Endothelial cell (in vitro differentiated cells): Measurements from ENCODE around the gene MPP2. TPM values are rescaled to one million over a fixed set of nuclear protein-coding genes. Genes with fewer than 3 reads are reported as not detected.

ENCODE experiments used
- DNase-seq: peaks from one replicate; pipeline ENCODE4 v3.0.0; 2021; ENCODE audit warnings: low spot score
- H3K27ac Mint-ChIP-seq: one replicate; pipeline ENCODE4 v1.8.0; 2021; ENCODE audit warnings: mixed read lengths, inconsistent platforms; ENCODE audit not compliant: unreplicated experiment
- H3K27me3 Mint-ChIP-seq: one replicate; pipeline ENCODE4 v1.8.0; 2021; ENCODE audit warnings: mild to moderate bottlenecking, moderate library complexity, mixed read lengths, inconsistent platforms; ENCODE audit not compliant: unreplicated experiment
- H3K36me3 Mint-ChIP-seq: one replicate; pipeline ENCODE4 v1.8.0; 2021; ENCODE audit warnings: mild to moderate bottlenecking, low read depth, mixed read lengths, inconsistent platforms; ENCODE audit not compliant: unreplicated experiment
- H3K4me1 Mint-ChIP-seq: one replicate; pipeline ENCODE4 v1.8.0; 2021; ENCODE audit warnings: mild to moderate bottlenecking, mixed read lengths, inconsistent platforms; ENCODE audit not compliant: unreplicated experiment
- H3K4me3 Mint-ChIP-seq: one replicate; pipeline ENCODE4 v1.8.0; 2021; ENCODE audit warnings: mild to moderate bottlenecking, mixed read lengths, inconsistent platforms; ENCODE audit not compliant: unreplicated experiment
- H3K9me3 Mint-ChIP-seq: one replicate; pipeline ENCODE4 v1.8.0; 2021; ENCODE audit warnings: mixed read lengths, inconsistent platforms; ENCODE audit not compliant: unreplicated experiment
- total RNA-seq: library from RNA; stranded (reverse); fragmentation: NEBNext Ultra II Directional; extraction: Animal tissue kit (Norgen Biotek cat#: 25700); gene quantifications from one replicate; pipeline ENCODE4 v1.2.1, GENCODE V29; 2021; ENCODE audit not compliant: unreplicated experiment
- TF ChIP-seq, protein P1 (sequence below): fragments of 200-600 bp; sonication (generic); IDR thresholded peaks from one replicate; pipeline ENCODE4 v1.5.0; 2021; ENCODE audit warnings: antibody characterized with exemption; ENCODE audit not compliant: unreplicated experiment

MPP2 gene
- total RNA-seq, 1 donor from 2014 or later: 8.4 TPM

DNA sequence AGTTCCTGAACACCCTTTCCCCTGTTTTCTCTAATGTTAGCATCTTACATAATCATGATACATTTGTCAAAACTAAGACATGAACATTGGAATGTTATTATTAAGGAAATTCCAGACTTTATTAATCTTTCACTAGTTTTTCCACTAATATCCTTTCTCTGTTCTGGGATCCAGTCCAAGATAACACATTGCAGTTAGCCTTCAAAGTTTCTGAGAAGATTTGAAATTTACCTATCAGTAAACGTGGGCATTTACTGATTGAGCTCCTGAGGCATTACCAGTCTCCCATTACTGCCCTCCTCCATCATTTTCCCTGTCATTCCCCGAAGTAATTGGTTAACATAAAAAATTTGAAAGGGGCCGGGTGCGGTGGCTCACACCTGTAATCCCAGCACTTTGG is 66.1 kb downstream of the MPP2 start:
- DNase-seq: no peak
- H3K4me3 Mint-ChIP-seq: no peak overlapping the region
- peaks cover 6% of the 10 kb centered on the region for H3K27me3 Mint-ChIP-seq

DNA sequence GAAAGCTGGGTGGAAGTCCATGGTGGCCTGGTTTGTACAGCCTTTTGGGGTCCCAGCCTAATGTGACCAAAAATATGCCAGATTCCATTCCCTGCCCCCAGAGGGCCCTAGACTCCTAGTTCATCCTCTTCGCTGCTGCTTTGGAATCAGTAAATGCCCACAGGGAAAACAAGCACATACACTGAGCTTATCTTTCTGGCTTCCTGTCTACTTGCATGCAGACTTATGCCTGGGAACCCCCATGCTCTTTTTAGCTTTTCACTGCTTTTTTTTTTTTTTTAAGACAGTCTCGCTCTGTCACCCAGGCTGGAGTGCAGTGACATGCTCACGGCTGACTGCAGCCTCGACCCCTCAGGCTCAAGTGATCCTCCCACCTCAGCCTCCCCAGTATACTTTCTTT is 66.5 kb downstream of the MPP2 start:
- Mint-ChIP-seq H3K4me3 (no peak overlapping the region), H3K36me3 (no peaks in the 10 kb centered on the region), H3K27ac (no peak overlapping the region), H3K27me3 (peaks cover 6% of the 10 kb centered on the region), H3K4me1 (peaks cover 6% of the 10 kb centered on the region), H3K9me3 (no peaks in the 10 kb centered on the region)
- no peak for DNase-seq
- TF ChIP-seq, protein P1, sequence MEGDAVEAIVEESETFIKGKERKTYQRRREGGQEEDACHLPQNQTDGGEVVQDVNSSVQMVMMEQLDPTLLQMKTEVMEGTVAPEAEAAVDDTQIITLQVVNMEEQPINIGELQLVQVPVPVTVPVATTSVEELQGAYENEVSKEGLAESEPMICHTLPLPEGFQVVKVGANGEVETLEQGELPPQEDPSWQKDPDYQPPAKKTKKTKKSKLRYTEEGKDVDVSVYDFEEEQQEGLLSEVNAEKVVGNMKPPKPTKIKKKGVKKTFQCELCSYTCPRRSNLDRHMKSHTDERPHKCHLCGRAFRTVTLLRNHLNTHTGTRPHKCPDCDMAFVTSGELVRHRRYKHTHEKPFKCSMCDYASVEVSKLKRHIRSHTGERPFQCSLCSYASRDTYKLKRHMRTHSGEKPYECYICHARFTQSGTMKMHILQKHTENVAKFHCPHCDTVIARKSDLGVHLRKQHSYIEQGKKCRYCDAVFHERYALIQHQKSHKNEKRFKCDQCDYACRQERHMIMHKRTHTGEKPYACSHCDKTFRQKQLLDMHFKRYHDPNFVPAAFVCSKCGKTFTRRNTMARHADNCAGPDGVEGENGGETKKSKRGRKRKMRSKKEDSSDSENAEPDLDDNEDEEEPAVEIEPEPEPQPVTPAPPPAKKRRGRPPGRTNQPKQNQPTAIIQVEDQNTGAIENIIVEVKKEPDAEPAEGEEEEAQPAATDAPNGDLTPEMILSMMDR: no peak

More for the DNA sequence above, 66.1 kb downstream of the MPP2 start:
- Mint-ChIP-seq H3K27ac (no peak overlapping the region), H3K36me3 (no peaks in the 10 kb centered on the region), H3K9me3 (no peaks in the 10 kb centered on the region), H3K4me1 (peaks cover 6% of the 10 kb centered on the region)
- TF ChIP-seq, protein P1: no peak

DNA sequence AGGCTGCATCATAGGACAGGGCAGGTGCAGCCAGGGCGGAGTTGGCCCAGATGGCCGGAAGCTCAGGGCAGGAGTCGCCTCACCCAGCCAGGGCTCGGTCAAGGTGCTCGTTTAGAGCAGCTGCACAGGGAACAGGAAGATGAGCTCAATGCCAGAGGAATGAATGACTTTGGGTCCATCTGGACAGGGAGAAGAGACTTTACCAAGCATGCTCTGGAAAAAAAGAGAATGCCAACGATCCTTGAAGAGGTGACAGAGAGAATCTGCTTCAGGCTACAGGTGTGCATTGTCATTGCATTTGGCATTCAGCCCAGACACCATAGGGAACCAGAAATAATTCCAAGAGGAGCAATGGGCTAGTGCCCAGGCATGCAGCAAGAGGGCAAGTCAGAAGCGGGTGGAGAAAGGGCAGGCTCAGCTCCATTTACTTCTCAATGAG is 67.6 kb downstream of the MPP2 start:
- no peak for DNase-seq
- TF ChIP-seq, protein P1: no peak
- no peaks in the 10 kb centered on the region for H3K36me3 Mint-ChIP-seq
- H3K27ac Mint-ChIP-seq: peak overlapping the region; percentile 3
- H3K9me3 Mint-ChIP-seq: no peaks in the 10 kb centered on the region
- H3K4me1 Mint-ChIP-seq: peaks cover 6% of the 10 kb centered on the region
- H3K27me3 Mint-ChIP-seq: peaks cover 6% of the 10 kb centered on the region
- H3K4me3 Mint-ChIP-seq: no peak overlapping the region

DNA sequence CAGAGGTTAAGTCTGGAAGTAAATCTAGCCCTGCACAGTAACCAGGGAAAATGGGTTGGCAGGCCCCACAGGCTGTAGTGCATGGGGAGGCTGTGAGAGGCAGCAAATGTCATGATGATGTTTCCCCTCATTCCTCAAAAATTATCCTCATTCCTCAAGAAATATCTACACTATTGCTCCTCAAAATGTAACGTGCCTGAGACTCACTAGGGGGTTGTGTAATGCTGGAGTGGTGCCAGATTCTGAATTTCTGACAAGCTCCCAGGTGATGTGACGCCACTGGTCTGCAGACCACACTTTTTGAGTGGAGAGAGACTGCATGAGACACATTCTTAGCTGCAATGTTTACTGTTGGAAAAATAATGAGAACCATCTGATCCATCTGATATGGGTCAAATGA is 73.2 kb downstream of the MPP2 start:
- H3K9me3 Mint-ChIP-seq: peaks cover 12% of the 10 kb centered on the region
- TF ChIP-seq, protein P1: no peak
- H3K27ac Mint-ChIP-seq: no peak overlapping the region
- peaks cover 4% of the 10 kb centered on the region for H3K36me3 Mint-ChIP-seq
- H3K4me1 Mint-ChIP-seq: peaks cover 8% of the 10 kb centered on the region
- peak overlapping the region; percentile 88 for H3K4me3 Mint-ChIP-seq
- no peak for DNase-seq
- peaks cover 8% of the 10 kb centered on the region for H3K27me3 Mint-ChIP-seq

DNA sequence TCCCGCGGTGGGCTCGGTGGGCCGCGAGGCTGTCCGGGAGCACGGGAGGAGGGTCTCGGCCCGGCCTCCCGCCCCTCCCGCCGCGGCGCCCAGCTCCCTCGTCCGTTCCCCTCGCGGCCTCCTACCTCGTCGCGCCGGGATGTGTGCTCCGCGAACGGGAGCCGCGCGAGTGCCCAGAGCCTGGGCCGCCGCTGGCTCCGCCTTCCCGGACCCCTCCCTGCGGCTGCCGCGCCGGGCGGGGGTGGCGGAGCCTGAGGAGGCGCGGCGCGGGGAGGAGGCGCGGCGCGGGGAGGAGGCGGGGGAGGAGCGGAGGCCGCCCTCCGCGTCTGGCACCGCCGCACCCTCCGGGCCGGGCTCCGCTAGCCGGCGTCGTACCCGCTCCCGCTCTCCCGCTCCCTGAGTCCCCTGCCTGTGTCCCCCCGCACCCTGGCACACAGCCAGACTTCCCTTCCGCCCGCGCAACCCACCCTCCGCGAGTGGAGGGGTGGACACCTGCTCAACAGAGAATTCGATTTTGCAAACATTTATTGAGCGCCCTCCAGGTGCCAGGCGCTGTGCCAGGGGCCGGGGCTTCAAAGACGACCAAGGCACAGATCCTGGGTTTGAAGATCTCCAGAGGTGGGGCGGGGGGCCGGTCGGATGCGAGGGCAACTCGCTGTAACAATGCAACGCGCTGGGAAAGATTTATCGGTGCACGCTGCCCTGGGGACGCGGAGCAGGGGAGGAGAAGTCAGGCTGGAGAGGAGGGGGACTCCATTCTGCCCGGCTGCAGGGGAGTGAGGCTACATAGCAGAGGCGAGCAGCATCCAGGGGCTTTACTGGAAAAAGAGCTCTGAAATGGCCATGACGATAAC is 74.1 kb downstream of the MPP2 start, which contains the start of gene MPP3:
Gene MPP3 (minus strand): TSS at position 171 of the 854 bp plus-strand sequence. CDS start 1,240 bp downstream, outside the sequence.
- H3K4me1 Mint-ChIP-seq: peaks cover 16% of the 10 kb centered on the region
- peaks cover 8% of the 10 kb centered on the region for H3K27me3 Mint-ChIP-seq
- peaks cover 12% of the 10 kb centered on the region for H3K9me3 Mint-ChIP-seq
- H3K36me3 Mint-ChIP-seq: peaks cover 4% of the 10 kb centered on the region
- peak within 1 kb of the TSS; percentile 88 for H3K4me3 Mint-ChIP-seq
- TF ChIP-seq, protein P1: no peak
- H3K27ac Mint-ChIP-seq: no peak within 1 kb of the TSS
- DNase-seq: peak; percentile 48
